GM21528 (cell line): Measurements from ENCODE around the gene TRIM29.

Experiments
- ATAC-seq: cut with Tn5 transposase; IDR thresholded peaks from one replicate; pipeline ENCODE4 v1.9.1; 2021; ENCODE audit warnings: mild to moderate bottlenecking, moderate library complexity; ENCODE audit not compliant: unreplicated experiment, low FRiP score

Gene TRIM29

DNA sequence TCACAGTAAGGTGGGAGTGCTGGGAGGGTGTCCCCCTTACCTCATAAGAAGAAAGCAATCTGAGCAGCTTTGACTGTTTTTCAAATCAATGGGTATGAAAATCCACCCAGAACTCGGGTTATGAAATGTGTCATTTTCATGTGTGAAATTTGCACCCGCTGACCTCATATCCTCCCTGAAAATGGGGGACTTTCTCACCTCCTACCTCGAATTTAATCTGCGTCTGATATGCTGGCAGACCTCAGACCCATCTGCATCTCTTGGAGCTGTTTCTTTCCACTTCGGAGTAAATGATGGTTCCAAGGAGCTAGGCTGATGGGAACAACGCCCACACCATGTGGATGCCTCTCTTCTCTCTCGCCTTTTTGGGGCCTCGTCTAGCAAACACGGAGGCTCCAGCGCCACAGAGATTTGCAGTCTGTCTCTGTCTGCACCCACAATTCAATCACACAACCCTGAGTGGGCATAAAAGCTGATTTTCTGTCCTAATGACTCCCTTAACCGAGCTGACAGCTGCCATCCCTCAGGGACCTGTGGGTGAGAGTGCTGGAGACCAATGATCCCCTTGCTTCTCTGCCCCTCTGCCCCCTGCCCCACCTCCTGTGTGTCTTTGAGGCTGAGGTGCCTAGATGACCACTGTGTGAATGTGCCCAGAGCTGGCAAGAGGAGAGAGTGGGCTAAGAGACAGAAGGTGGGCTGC lies 71.0 kb downstream of the TRIM29 start:
- ATAC-seq: no peak

DNA sequence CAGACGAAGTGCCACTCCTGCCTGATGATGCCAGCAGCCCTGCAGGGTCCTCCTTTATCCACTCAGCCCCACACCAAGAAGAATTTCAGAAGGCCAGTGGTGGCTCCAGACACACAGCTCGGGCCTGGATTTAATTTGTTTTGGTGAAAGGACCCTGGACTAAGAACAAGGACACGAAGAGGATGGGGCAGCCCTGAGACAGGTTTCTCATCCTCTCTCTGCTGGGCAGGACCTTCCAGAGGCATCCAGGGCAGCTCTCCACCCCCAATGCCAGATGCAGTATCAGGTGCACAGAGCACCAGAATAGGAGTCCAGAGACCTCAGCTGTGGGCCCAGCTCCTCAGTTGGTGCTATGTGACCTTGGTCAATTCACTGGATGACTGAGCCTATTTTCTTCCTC lies 72.0 kb downstream of the TRIM29 start:
- no peak for ATAC-seq

DNA sequence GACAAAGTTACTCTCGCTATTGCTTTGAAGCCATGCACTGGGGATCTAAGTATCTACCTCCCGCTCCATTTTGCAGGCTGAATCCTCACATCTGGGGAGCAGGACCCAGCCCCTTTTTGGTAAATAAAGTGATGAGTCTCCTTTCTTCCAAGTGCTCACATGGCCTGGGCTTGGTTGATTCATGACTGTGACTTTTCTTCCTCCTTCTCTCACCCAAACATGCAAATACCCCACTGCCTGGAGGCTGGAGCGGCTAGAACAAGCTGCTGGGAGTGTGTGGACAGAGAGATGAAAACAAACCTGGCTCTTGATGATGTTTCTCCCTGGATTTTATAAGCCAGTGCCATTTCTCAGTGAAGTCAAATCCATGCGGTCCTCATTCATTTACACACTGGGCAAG lies 72.7 kb downstream of the TRIM29 start:
- ATAC-seq: no peak

GRCh38 chr11:120064341-120064740 lies 73.6 kb downstream of the TRIM29 start:
- ATAC-seq: no peak

DNA sequence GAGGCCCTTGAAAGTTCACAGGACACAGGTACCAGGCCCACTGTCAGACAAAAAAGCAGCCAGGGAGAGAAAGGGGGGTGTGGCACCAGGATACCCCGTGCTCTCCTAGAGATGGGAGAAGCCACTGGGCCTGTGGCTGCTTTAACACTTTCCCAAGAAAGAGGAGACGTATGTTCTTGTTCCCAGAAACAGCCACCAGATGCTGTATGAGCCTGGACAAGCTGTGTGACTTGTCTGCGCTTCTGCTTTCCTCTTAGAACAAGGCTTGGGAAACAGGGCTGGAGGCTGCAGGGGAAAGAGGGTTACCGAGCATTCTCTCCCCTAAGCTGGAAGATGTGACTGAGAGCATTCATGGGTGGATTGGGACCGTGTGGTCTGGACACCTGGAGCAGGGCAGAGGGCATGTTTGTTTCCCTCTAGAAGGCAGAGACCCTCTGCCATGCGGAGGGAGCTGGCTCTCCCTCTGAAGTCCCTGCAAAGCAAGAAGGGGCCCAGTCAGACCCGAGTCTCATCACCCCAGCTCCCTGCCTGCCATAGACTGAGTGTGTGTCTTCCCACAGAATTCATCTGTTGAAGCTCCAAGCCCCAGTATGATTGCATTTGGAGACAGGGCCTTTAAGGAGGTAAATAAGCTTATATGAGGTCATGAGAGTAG lies 74.1 kb downstream of the TRIM29 start:
- ATAC-seq: no peak

DNA sequence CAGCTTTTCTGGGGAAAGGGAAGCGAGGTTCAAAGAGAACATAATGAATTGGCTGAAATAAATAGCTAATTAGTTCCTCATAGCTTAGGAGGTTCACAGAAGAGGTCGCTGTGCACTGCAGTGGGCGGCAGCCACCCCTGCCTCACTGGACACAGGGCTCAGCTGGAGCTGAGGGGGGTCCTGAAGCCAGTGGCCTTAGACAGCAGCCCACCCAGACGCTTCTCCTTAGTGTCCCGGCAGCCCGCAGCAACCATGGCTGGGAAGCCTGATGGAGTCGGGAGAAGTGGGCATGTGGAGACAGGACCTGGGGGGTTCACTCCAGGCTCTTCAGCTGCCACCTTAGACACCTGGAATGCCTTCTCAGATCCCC lies 75.4 kb downstream of the TRIM29 start:
- ATAC-seq: no peak

GRCh38 chr11:120061761-120062560 lies 76.0 kb downstream of the TRIM29 start:
- no peak for ATAC-seq
